HG02885 (cell line): Measurements from ENCODE around the gene SEC16A.
A peak's percentile ranks its signal among the peaks of the same experiment; 100 is the strongest.

Source experiments
- ATAC-seq: cut with Tn5 transposase; IDR thresholded peaks from one replicate; pipeline ENCODE4 v1.9.1; 2021; ENCODE audit warnings: mild to moderate bottlenecking; ENCODE audit not compliant: unreplicated experiment, poor library complexity

Gene SEC16A

DNA sequence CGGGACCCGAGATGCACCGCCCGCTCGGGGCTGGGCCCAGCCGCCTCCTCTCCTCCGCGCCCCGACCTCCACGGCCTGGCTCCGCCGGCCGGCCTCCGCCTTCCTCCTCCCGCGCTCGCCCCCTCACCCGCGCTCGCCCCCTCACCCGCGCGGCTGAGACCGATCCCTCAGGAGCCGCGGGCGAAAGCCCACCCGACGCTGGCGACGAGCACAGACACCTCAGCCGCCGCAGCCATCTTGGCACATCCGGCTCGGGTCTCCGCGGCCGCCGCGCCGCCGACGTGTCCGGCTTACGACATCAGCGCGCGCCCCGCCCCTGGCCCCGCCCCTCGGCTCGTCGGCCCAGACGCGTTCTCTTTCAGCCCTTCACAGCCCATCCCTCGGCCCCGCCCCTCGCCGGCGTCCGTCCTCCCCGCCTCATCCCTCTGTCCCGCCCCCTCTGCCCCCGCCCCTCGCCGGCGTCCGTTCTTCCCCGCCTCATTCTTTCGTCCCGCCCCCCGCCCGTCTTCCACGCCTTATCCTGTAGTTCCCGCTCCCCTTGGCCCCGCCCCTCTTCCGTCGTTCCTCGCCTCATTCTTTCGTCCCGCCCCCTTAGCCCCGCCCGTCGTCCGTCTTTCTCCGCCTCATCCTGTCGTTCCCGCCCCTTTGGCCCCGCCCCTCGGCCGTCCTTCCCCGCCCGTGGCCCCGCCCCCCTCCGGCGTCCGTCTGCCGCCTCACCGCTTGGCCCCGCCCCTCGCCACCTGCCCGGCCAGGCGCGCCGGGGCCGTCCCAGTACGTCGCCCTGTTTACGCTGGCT lies at the start of gene SEC16A:
Gene SEC16A, minus strand, starts transcription at position 248 of the 796 bp plus-strand sequence. CDS start 5,425 bp downstream, outside the sequence.
- peak; percentile 62 for ATAC-seq

GRCh38 chr9:136531904-136532798 lies 49.3 kb upstream of the SEC16A start:
- ATAC-seq, result no peak

DNA sequence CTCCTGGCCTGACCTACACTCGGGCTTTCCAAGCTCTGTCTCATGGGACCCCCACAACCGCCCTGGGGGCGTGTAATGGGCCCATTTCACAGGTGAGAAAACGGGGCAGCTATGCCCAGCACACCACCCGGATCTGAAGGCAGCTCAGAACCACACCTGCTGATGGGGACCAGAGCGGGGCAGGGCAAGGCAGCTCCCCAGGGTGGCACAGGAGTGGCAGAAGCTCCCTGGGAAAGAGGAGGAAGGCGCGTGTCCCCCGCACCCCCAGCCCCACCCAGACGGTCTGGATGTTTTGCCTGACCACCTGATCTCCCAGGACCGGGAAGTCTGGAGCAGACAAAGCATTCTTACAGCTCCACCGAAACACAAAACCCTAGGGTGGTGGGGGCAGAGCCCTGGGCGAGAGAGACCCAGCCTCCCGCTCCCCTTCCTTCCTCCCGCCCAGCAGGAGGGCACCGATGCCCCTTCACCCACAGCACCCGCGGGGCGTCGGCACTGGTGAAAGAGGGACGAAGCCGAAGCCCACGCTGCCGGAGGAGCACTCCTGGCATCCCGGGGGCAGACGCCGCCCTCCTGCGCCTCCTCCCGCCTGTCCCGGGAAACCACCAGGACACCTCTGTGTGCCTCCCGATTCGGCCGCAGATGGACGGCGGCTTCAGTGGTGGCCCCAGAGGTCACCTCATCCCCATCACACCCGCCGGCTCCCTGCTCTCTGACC lies 48.5 kb upstream of the SEC16A start:
- no peak for ATAC-seq

DNA sequence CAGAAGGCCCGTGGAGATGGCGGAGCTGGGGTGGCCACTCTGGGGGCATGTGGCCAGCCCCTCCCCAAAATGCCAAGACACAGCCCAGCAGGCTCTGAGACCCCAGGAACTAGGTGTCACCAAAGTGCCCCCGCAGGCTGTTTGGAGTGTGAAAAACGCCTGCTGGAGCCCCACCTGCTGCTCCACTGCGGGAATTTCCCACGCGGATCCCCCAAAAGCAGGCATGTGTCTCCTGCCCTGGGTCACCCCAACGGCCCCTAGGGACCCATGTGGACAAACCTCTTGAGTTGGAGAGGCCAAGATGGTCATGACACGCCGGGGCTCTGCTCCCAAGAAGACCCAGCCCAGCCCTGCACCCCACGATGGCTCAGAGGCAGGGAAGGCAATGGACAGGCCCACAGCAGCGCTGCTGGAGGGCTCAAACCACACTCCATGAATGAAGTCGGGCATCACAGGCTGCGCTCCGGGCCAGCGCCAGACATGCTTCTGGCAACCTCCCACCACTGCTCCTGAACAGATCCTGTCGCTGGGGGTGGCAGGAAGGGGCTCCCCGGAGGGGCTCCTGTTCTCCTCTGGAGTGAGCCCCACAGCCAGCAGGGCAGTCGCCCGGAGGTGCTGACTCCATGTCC lies 47.7 kb upstream of the SEC16A start:
- ATAC-seq, result no peak

- ATAC-seq, result no peak
Observed at GRCh38 chr9:136529516-136530460, 46.9 kb upstream of the SEC16A start.

DNA sequence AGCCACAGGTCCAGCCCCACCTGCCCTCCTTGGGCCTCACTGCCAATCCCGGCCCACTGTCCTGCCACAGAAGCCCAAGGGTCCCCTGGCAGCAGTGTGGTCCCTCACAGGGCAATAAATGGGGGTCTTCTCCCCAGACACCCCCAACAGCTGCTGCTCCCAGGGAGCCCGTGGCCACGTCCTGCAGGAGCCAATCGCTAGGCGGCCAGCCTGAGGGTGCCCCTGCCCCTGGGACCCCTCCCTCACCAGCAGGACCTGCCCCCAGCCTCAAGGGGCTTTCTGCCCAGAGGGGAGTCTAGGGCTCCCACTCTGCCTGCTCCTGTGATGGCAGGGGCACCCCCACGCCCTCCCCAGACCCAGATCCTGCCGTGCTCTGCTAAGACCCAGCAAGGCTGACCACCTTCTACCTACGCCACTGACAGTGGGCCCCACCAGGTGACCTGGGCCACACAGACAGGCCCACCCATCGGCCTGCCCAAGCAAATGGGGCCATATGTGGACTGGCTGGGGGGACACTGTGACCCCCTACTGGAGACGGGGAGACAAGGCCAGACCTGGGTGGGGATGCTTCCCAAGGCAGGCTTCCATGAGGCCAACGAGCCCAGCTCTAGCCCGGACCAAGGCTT lies 46.0 kb upstream of the SEC16A start:
- ATAC-seq, result no peak

DNA sequence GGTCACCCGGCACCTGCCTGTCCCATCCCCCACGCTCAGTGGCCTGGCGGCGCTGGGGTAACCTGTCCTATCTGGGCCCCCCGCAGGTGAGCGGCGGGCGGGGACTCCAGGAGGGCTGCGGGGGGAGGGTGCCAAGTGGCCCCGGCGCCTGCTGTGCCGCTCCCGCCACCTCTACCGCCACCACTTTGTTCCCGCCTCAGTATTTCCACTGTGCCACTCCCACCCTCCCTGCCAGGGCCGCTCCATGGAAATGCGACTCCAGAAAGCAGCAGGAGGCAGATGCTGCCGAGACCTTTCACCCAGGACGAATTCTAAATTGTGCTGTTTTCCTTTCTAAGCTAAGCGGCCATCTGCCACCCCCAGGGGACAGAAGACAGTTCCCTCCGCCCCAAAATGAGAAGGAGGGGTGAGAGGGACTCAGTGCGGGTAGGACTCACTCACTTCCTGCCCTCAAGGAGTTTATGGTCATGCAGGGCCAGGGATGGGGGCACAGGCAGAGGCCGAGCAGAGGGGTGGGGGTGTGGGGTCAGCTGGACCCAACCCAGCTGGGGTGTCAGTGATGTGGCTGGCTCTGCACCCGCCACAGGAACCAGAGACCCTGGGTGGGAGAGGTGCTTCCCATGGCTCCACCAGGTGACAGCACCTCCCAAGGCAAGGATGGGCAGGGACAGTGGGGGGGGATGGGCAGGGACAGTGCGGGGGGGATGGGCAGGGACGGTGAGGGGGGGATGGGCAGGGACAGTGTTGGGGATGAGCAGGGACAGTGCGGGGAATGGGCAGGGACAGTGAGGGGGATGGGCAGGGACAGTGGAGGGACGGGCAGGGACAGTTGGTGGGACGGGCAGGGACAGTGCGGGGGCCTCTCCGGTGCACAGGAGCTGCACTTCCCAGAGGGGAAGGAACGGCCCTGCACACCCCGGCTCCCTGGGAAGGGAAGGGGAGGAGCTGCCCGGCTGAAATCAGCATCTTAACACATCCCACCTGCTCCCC lies 45.2 kb upstream of the SEC16A start:
- no peak for ATAC-seq

DNA sequence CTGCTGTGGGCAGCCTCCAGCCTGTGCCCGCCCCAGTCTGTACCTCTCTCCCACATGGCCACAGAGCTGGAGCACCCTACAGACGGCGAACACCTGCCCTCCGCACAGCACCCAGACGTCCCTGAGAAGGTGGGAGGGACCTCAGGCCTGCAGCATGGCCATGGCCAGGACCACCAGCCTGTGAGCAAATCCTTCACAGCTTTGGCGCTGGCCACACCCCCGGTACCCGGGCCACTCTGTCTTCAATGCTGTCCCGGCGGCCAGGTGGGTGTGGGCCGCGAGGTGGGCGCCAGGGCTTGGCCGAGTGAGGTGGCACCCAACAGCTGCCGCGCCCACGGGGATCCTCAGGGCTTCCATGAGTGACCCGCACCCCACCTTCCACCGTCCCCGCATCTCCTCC lies 44.3 kb upstream of the SEC16A start:
- ATAC-seq, result no peak

DNA sequence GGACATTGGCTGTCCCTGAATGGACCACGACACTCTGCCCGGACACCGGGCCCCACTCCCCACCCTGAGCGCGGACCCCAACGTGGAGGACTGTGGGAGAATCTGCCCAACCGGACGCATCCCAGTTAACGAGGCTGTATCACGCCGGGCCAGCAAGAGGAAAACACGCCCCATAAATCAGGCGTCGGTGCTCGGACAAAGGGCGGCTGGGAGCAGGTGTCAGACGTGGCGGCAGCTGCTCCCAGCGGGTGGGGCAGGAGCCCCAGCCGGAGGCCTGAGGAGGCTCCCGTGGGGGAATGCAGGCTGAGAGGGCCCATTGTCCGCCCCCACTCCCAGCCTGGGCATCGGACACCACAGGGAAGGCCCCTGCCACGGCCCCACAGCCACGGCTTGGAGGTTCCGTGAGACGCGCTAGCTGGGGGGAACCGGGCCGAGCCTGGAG lies 43.8 kb upstream of the SEC16A start:
- ATAC-seq, result no peak

- ATAC-seq, result no peak
Observed at GRCh38 chr9:136525841-136526499, 43.1 kb upstream of the SEC16A start.

GRCh38 chr9:136525207-136525606 lies 42.4 kb upstream of the SEC16A start:
- ATAC-seq, result no peak

DNA sequence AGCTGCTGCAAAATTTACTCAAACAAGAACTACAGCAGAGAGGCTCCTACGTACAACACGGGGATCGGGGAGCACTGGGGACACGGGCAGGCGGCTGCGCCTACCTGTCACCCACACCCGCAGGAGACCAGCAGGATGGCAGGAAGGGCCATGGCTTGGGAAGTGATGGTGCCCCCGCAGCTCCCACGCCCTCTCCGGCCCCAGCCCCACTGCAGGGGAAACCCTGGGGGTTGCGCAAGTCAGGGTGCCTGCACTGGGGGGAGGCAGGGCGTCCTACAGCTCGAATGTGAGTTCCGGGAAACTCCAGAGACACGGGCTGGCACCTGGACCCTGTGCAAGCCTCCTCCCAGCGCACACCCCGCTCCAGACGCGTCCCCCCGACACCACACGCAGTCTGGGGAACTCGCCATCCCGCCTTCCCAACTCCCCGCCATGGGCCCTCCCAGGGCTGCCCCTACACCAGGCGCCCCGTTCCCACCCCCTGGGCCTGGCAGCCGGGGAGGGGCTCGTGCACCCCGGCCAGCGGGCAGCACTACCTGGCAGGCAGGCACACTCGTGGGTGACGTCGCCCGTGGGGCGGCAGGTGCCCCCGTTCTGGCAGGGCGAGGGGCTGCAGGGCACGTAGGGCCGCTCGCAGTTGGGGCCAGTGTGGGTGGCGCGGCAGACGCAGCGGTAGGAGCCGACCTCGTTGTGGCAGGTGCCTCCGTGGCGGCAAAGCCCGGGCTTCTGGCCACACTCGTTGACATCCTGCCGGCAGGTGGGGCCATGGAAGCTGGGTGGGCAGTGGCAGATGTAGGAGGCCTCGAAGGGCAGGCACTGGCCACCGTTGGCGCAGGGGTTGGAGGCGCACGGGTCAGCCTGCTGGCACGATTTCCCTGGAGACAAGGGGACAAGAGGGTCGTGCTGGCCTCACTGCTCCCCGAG lies 39.7 kb upstream of the SEC16A start:
- no peak for ATAC-seq

DNA sequence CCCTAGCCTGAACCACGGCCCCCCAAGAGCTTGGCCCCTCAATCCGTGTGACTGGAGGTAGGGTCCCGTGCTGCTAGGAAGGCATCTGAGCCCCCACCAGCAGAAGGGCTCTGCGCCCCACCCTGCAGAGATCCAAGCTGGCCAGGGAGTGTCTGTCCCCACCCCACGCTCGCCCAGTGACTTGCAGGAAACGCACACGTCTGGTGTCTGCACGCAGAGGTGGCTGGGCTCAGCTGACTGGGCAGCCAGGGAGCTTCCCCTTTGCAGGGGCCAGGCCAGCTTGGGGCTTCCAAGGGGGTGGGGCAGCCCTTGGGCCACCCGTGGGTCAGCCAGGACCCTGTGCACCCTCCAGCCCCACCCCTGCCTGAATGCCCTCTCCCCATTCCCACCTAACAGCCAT lies 38.7 kb upstream of the SEC16A start:
- ATAC-seq, result no peak

GRCh38 chr9:136520053-136520540 lies 37.3 kb upstream of the SEC16A start:
- no peak for ATAC-seq

- ATAC-seq, result no peak
Observed at GRCh38 chr9:136519263-136520052, 36.6 kb upstream of the SEC16A start.
